Measurements from ENCODE around the gene CLDN19. TPM values are rescaled to one million over a fixed set of nuclear protein-coding genes. Genes with fewer than 3 reads are reported as not detected.

CLDN19 gene
- total RNA-seq, 4 donors from 2014 or later: 1.5 TPM; not detected in 3

DNA sequence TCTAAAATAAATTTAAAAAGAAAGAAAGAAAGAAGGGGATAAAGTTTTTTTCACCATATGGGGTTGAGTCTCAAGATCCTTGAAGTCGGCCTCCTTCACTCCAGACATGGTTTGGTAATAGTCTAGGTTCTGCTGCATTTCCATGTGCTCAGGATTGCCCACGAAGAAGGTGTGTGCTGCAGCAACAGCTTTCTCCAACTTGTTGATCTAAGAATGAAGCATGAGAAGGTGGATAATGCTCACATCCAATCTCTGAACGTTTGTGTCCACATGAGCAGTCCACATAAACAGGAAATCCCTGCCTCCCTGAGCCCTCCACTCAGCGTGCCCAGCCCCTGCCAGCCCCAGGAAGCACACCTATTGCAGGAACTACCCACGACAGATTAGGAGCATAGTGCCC lies 22.2 kb upstream of the CLDN19 start:
- Histone ChIP-seq H3K27me3 (no peaks in the 10 kb centered on the region), H3K4me3 (no peak overlapping the region), H3K27ac (no peak overlapping the region), H3K36me3 (peaks cover 0 to 50% of the 10 kb centered on the region in 2 donors), H3K9me3 (no peaks in the 10 kb centered on the region), H3K4me1 (peaks cover 0 to 31% (median 7%) of the 10 kb centered on the region in 3 donors)
- ATAC-seq: no peak
- 68 to 88% methylated on average over 2 to 3 of the region's 5 CpGs for WGBS, 2 donors (ENCODE audit: low coverage in 1 of 2)
- TF ChIP-seq POLR2AphosphoS5 (IDR thresholded peaks at IDR 0.05) (no peak), EP300 (IDR thresholded peaks at IDR 0.05) (no peak), CTCF (IDR thresholded peaks at IDR 0.05) (no peak), POLR2A (IDR thresholded peaks at IDR 0.05) (no peak)

DNA sequence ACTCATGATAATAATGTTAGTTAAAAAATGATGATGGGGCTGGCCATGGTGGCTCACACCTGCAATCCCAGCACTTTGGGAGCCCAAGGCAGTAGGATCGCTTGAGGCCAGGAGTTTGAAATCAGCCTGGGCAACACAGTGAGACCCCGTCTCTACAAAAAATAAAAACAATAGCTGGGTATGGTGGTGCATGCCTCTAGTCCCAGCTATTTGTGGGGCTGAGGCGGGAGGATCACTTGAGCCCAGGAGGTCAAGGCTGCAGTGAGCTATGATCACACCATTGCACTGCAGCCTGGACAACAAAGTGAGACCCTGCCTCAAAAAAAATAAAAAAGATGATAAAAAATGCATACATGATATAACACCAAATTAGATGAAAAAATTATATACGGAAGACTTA lies 21.5 kb upstream of the CLDN19 start:
- peaks cover 0 to 31% (median 7%) of the 10 kb centered on the region in 3 donors for H3K4me1 ChIP-seq
- no peak for TF ChIP-seq POLR2A (IDR thresholded peaks at IDR 0.05)
- no peak for TF ChIP-seq CTCF (IDR thresholded peaks at IDR 0.05)
- TF ChIP-seq POLR2AphosphoS5 (IDR thresholded peaks at IDR 0.05): no peak
- TF ChIP-seq EP300 (IDR thresholded peaks at IDR 0.05): no peak
- 88 to 89% methylated on average over 3 to 4 of the region's 4 CpGs for WGBS, 2 donors (ENCODE audit: low coverage in 1 of 2)
- H3K4me3 ChIP-seq: no peak overlapping the region
- H3K27ac ChIP-seq: no peak overlapping the region
- H3K27me3 ChIP-seq: no peaks in the 10 kb centered on the region
- H3K36me3 ChIP-seq: peaks cover 0 to 57% of the 10 kb centered on the region in 2 donors
- H3K9me3 ChIP-seq: no peaks in the 10 kb centered on the region
- no peak for ATAC-seq

DNA sequence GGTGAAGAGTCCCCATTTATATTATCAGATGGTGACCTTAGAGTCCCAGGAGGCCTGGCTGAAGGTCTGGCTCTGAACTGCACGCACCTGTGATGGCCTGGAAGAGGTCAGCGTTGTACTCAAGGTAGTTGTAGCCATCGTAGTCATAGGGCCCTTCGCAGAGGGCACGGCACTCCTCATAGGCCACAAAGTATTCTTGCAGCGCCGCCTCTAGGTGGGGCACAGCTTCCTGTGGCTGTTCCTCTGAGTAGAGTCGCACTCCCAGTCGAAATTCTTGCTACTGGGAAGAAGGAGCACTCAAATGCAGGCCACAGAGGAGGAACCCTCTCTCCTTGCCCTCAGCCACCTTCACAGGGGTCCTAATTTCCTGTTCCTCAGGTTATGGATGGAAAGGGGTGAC lies 19.1 kb upstream of the CLDN19 start:
- TF ChIP-seq EP300 (IDR thresholded peaks at IDR 0.05) (no peak), POLR2AphosphoS5 (IDR thresholded peaks at IDR 0.05) (no peak), CTCF (IDR thresholded peaks at IDR 0.05) (no peak), POLR2A (IDR thresholded peaks at IDR 0.05) (no peak)
- no peaks in the 10 kb centered on the region for H3K9me3 ChIP-seq
- 18 to 83% methylated on average over 2 to 5 of the region's 9 CpGs for WGBS, 2 donors (ENCODE audit: low coverage in 1 of 2)
- H3K4me1 ChIP-seq: peaks cover 0 to 13% (median 0%) of the 10 kb centered on the region in 3 donors
- H3K4me3 ChIP-seq: no peak overlapping the region
- H3K27me3 ChIP-seq: no peaks in the 10 kb centered on the region
- H3K27ac ChIP-seq: no peak overlapping the region
- peaks cover 0 to 82% of the 10 kb centered on the region in 2 donors for H3K36me3 ChIP-seq
- no peak for ATAC-seq

GRCh38 chr1:42758641-42759040 lies 18.6 kb upstream of the CLDN19 start:
- Histone ChIP-seq H3K4me1 (peaks cover 0 to 9% (median 0%) of the 10 kb centered on the region in 3 donors), H3K4me3 (no peak overlapping the region), H3K9me3 (no peaks in the 10 kb centered on the region), H3K36me3 (peaks cover 0 to 86% of the 10 kb centered on the region in 2 donors), H3K27ac (no peak overlapping the region), H3K27me3 (no peaks in the 10 kb centered on the region)
- WGBS, 2 donors (ENCODE audit: low coverage in 1 of 2): 68 to 83% methylated on average over 3 of the region's 3 CpGs
- TF ChIP-seq POLR2A (IDR thresholded peaks at IDR 0.05): no peak
- TF ChIP-seq CTCF (IDR thresholded peaks at IDR 0.05): no peak
- ATAC-seq: no peak

DNA sequence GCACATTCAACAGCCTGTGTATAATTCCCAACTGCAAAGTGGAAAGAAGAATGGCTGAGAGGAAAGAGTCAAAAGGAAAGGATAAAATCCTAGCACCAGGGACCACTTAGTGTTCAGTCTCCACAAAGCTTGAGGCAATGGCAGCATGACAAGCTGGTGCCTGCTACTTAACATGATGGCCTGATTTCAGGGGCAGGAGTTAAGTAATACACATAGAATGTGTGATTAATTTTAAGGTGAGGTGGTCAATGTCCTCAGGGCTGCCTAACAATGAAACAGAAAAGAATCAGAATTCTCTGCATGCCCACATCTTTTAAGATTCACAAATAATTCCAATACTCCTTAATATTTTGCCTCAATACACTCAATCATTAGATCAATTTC lies 17.8 kb upstream of the CLDN19 start:
- H3K4me3 ChIP-seq: no peak overlapping the region
- peaks cover 0 to 8% (median 0%) of the 10 kb centered on the region in 3 donors for H3K4me1 ChIP-seq
- H3K9me3 ChIP-seq: no peaks in the 10 kb centered on the region
- H3K27ac ChIP-seq: no peak overlapping the region
- H3K27me3 ChIP-seq: no peaks in the 10 kb centered on the region
- no peak for ATAC-seq
- no peak for TF ChIP-seq POLR2AphosphoS5 (IDR thresholded peaks at IDR 0.05)
- no peak for TF ChIP-seq POLR2A (IDR thresholded peaks at IDR 0.05)
- TF ChIP-seq EP300 (IDR thresholded peaks at IDR 0.05): no peak
- no peak for TF ChIP-seq CTCF (IDR thresholded peaks at IDR 0.05)
- H3K36me3 ChIP-seq: peaks cover 0 to 94% of the 10 kb centered on the region in 2 donors

Data from gastroesophageal sphincter (tissue), 4 donors.